HFF-Myc (cell line): ENCODE results near the gene CYP4A22.

Experiments used
- DNase-seq: peaks from one replicate; pipeline ENCODE4 v3.0.0-alpha.2; 2011; ENCODE audit warnings: low read depth; ENCODE audit errors: extremely low read depth
- H3K4me3 ChIP-seq: replicated peaks from 2 replicates; pipeline ENCODE4 v1.5.1; 2011; ENCODE audit warnings: low read depth, mild to moderate bottlenecking, control low read depth, low read length
- CTCF ChIP-seq: IDR thresholded peaks from 2 replicates; pipeline ENCODE4 v1.5.1; 2012; ENCODE audit warnings: mild to moderate bottlenecking, low read depth, low read length, control low read depth; ENCODE audit errors: missing control alignments

The CYP4A22 gene

DNA sequence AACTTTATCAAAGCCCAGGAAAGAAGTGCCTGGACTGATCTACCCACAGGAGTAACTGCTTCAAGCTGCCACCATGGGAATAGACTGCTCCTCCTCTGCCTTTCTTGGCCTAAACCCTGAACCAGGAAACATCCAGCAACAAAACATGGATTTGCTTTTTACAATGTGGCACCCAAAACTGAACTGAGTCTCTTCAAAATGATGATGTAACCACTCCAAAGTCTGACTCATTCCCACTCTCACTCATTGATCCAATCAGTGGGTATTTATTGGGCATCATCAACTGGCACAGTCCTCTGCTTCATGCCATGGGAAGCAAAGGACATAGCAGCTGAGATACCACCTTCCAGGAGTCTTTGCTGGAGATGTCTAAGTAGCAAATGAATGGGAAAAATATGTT is 23.5 kb downstream of the CYP4A22 start:
- no peak for TF ChIP-seq CTCF
- H3K4me3 ChIP-seq = no peak overlapping the region
- no peak for DNase-seq

DNA sequence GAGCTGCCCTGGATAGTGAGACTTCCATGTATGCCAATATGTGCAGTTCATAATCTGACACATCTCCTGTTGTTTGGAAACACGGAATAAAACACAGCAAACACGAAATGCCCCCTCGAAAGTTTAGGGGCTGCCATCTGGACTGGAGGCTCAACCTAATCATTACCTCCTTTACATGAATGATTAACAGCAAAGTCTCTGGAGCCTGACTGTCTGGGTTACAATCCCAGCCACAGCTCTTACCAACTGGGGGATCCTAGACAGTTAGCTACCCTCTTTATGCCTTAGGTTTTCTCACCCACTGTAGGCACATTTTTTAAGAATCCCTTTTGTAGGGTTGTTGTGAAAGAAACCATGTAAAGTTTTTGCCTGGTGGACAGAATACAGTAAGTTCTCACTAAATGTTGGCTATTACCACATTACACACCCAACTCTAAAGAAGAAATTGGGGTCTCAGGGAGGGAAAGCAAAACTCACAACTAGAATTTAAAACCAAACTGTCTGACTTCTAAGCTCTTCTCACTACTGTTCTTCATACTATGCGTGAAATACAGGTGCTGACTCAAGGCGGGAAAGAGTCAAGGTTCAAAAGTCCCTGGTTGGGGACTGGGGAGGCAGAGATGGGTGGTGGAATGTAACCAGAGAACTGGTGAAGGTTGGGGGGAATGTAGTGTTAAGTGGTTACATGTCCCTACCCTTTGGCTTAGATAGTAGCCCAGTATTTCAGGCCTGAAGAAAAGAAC is 24.2 kb downstream of the CYP4A22 start:
- no peak overlapping the region for H3K4me3 ChIP-seq
- no peak for DNase-seq
- no peak for TF ChIP-seq CTCF

GRCh38 chr1:47164552-47164951 is 27.3 kb downstream of the CYP4A22 start:
- no peak overlapping the region for H3K4me3 ChIP-seq
- no peak for TF ChIP-seq CTCF
- no peak for DNase-seq

DNA sequence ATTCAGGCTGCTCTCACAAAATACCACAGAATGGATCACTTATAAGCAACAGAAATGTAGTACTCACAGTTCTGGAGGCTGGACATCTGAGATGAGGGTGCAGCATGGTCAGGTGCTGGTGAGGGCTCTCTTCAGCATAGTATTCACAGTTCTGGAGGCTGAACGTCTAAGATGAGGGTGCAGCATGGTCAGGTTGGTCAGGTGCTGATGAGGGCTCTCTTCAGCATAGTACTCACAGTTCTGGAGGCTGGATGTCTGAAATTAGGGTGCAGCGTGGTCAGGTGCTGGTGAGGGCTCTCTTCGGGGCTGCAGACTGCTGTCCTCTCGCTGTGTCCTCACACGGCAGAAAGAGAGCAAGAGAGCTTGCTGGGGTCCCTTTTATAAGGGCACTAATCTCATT is 35.5 kb downstream of the CYP4A22 start:
- DNase-seq = no peak
- TF ChIP-seq CTCF = no peak
- H3K4me3 ChIP-seq = no peak overlapping the region

GRCh38 chr1:47174656-47175020 is 37.4 kb downstream of the CYP4A22 start:
- DNase-seq = no peak
- no peak overlapping the region for H3K4me3 ChIP-seq
- no peak for TF ChIP-seq CTCF

GRCh38 chr1:47175227-47175934 is 38.1 kb downstream of the CYP4A22 start:
- no peak for DNase-seq

More at GRCh38 chr1:47175227-47175934, 38.1 kb downstream of the CYP4A22 start:
- H3K4me3 ChIP-seq = no peak overlapping the region
- peak; percentile 94 for TF ChIP-seq CTCF
